Measurements from ENCODE around the gene ZNF677. TPM values are rescaled to one million over a fixed set of nuclear protein-coding genes. Genes with fewer than 3 reads are reported as not detected.

Gene ZNF677
- total RNA-seq, result 7.4 and 20.2 TPM in 2 replicates

DNA sequence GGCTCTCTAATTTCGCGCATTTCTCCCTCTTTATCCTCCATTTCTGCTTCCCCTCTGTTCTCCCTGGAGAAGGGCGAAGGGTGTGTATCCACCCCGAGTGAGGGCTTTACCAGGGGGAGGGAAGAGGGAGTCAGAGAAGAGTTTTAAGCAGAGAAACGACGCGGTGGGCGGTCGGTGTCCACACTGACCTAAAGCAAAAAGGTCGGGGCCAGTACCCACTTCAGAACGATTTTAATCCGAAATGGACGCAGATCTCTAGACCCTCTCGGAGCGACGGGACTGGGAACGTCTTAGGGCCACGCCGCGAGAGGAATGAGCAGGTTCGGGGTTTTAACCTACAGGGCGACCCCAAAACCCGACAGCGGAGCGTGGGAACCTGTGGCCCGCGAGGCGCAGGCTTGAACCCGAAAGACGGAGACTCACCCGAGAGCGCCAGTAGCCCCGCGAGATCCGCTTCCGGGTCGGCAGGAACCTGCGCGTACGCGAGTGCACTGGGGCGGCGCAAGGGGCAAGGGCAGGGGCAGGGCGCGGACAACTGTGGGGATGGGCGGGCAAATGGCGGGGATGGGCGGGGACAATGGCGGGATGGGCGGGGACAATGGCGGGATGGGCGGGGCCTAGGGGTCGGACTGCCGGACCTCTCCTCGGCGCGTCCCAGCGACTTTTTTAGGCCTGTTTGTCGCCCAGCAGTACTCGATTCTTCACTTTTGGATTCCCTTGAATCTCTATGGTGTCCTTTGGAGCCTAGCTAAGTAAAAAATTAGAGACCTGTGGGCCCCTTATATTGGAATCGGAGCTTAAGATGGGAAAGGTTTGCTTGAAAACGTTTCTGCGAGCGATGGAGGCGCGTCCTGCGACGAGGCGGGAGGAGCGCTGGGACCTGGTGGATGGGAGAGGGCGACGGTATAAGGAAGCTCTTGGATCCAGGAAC, at the start of gene ZNF677:
Gene ZNF677 (minus strand): TSS at position 463 of the 931 bp plus-strand sequence. CDS start 3,323 bp downstream, outside the sequence.

GRCh38 chr19:53267623-53268022, 12.9 kb upstream of the ZNF677 start, which contains the start of gene VN1R4:
Gene VN1R4, minus strand, starts transcription at chr19:53267723. Its CDS starts 58 bp downstream, at chr19:53267665.

DNA sequence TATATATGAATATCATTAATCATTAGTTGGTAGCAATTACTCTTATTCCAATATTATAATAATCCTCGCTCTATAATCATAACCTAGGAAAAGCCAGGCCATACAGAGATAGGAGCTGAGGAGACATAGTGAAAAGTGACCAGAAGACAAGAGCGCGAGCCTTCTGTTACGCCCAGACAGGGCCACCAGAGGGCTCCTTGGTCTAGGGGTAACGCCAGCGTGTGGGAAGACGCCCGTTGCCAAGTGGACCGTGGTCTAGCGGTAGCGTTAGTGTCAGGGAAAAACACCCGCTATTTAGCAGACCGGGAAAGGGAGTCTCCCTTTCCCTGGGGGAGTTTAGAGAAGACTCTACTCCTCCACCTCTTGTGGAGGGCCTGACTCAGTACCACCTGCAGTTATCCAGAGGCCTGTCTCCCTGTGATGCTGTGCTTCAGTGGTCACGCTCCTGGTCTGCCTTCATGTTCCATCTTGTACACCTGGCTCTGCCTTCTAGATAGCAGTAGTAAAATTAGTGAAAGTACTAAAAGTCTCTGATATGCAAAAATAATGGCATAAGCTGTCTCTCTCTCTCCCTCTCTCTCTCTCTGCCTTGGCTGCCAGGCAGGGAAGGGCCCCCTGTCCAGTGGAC, 3.2 kb upstream of the ZNF677 start, which contains the start of gene VN1R2:
Gene VN1R2 (plus strand): TSS at position 578 of the 628 bp plus-strand sequence. CDS start 84 bp downstream, outside the sequence.

GRCh38 chr19:53192771-53193534, 61.7 kb downstream of the ZNF677 start, which contains the start of gene ZNF665:
Gene ZNF665, minus strand, starts transcription at chr19:53193358. Its CDS starts 10,460 bp downstream, at chr19:53182898.

Other genes starting within 250 kb of the ZNF677 start
- gene ERVV-1, start 241.0 kb downstream of the ZNF677 start, total RNA-seq, result not detected in 2 replicates
- not detected in 2 replicates for gene ERVV-2, start 210.1 kb downstream of the ZNF677 start, total RNA-seq
- 12.9 and 16.6 TPM in 2 replicates for gene ZNF160, start 151.5 kb downstream of the ZNF677 start, total RNA-seq
- 2.1 and 4.7 TPM in 2 replicates for gene ZNF415, start 122.0 kb downstream of the ZNF677 start, total RNA-seq
- gene ZNF347, start 95.8 kb downstream of the ZNF677 start, total RNA-seq, result 3.3 and 3.6 TPM in 2 replicates
- gene ZNF665, start 61.5 kb downstream of the ZNF677 start, total RNA-seq, result 0.58 and 2.5 TPM in 2 replicates
- gene VN1R2, start 3.4 kb upstream of the ZNF677 start, total RNA-seq, result not detected in 2 replicates
- not detected in 2 replicates for gene VN1R4, start 12.8 kb upstream of the ZNF677 start, total RNA-seq
- gene ZNF845, start 78.9 kb upstream of the ZNF677 start, total RNA-seq, result 2.1 and 4.9 TPM in 2 replicates
- gene ZNF525, start 110.8 kb upstream of the ZNF677 start, total RNA-seq, result 2.3 and 3.5 TPM in 2 replicates
- 5.5 and 6.8 TPM in 2 replicates for gene ZNF765, start 140.3 kb upstream of the ZNF677 start, total RNA-seq
- 4.0 and 8.2 TPM in 2 replicates for gene ZNF761, start 177.1 kb upstream of the ZNF677 start, total RNA-seq
- 1.4 and 1.8 TPM in 2 replicates for gene ZNF813, start 212.9 kb upstream of the ZNF677 start, total RNA-seq